HEK293T (cell line): ENCODE measurements around the gene ST6GAL1.

Source experiments
- ARNT ChIP-seq: fragments of 450-650 bp; IDR thresholded peaks from 2 replicates; pipeline ENCODE4 v1.6.1; 2017; ENCODE audit warnings: mild to moderate bottlenecking
- BHLHE40 ChIP-seq: fragments of 450-650 bp; IDR thresholded peaks from 2 replicates; pipeline ENCODE4 v1.6.1; 2016; ENCODE audit warnings: mild to moderate bottlenecking, moderate library complexity, borderline replicate concordance
- CTBP1 ChIP-seq: fragments of 450-650 bp; IDR thresholded peaks from 2 replicates; pipeline ENCODE4 v1.6.1; 2016; ENCODE audit warnings: borderline replicate concordance
- ELF4 ChIP-seq: fragments of 450-650 bp; IDR thresholded peaks from 2 replicates; pipeline ENCODE4 v1.6.1; 2017; ENCODE audit warnings: antibody characterized with exemption
- FOXA1 ChIP-seq: fragments of 450-650 bp; IDR thresholded peaks from 2 replicates; pipeline ENCODE4 v1.6.1; 2016; ENCODE audit warnings: mild to moderate bottlenecking
- FOXK2 ChIP-seq: fragments of 450-650 bp; IDR thresholded peaks from 2 replicates; pipeline ENCODE4 v1.6.1; 2016; ENCODE audit warnings: mild to moderate bottlenecking
- FOXM1 ChIP-seq: fragments of 450-650 bp; IDR thresholded peaks from 2 replicates; pipeline ENCODE4 v1.6.1; 2017; ENCODE audit warnings: mild to moderate bottlenecking, borderline replicate concordance
- LEF1 ChIP-seq: fragments of 450-650 bp; IDR thresholded peaks from 2 replicates; pipeline ENCODE4 v1.6.1; 2017; ENCODE audit warnings: mild to moderate bottlenecking, borderline replicate concordance
- NFRKB ChIP-seq: fragments of 450-650 bp; IDR thresholded peaks from 2 replicates; pipeline ENCODE4 v1.6.1; 2016; ENCODE audit warnings: mild to moderate bottlenecking, moderate library complexity
- SP1 ChIP-seq: fragments of 450-650 bp; IDR thresholded peaks from 2 replicates; pipeline ENCODE4 v1.6.1; 2017
- SUZ12 ChIP-seq: fragments of 450-650 bp; IDR thresholded peaks from 2 replicates; pipeline ENCODE4 v1.6.1; 2016; ENCODE audit warnings: mild to moderate bottlenecking
- TARDBP ChIP-seq: fragments of 450-650 bp; IDR thresholded peaks from 2 replicates; pipeline ENCODE4 v1.6.1; 2016
- ZNF384 ChIP-seq: fragments of 450-650 bp; IDR thresholded peaks from 2 replicates; pipeline ENCODE4 v1.6.1; 2016
- TF ChIP-seq, protein P1 (sequence below): fragments of 450-650 bp; IDR thresholded peaks from 2 replicates; pipeline ENCODE4 v1.6.1; 2016

- TF ChIP-seq ARNT (no peak), BHLHE40 (no peak), FOXA1 (no peak), TARDBP (no peak), SP1 (no peak), NFRKB (no peak), SUZ12 (no peak), ZNF384 (no peak), CTBP1 (no peak), FOXK2 (no peak), FOXM1 (no peak), ELF4 (no peak), LEF1 (no peak)
- TF ChIP-seq, protein P1, sequence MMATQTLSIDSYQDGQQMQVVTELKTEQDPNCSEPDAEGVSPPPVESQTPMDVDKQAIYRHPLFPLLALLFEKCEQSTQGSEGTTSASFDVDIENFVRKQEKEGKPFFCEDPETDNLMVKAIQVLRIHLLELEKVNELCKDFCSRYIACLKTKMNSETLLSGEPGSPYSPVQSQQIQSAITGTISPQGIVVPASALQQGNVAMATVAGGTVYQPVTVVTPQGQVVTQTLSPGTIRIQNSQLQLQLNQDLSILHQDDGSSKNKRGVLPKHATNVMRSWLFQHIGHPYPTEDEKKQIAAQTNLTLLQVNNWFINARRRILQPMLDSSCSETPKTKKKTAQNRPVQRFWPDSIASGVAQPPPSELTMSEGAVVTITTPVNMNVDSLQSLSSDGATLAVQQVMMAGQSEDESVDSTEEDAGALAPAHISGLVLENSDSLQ: no peak
Measured at GRCh38 chr3:186983659-186984058, 53.3 kb downstream of the ST6GAL1 start.
